Measurements from ENCODE around the gene SPG7.
A peak's percentile ranks its signal among the peaks of the same experiment; 100 is the strongest.

Gene SPG7

GRCh38 chr16:89485701-89486246 lies 22.4 kb upstream of the SPG7 start:
- no peak for DNase-seq (ENCODE audit: low read depth in 2 of 2)

GRCh38 chr16:89489040-89489897 lies 18.9 kb upstream of the SPG7 start:
- DNase-seq (ENCODE audit: low read depth in 2 of 2): peak; percentile 65 to 78

- DNase-seq (ENCODE audit: low read depth in 2 of 2): no peak
These were observed 18.2 kb upstream of the SPG7 start for GRCh38 chr16:89489898-89490438.

GRCh38 chr16:89490439-89491237 lies 17.6 kb upstream of the SPG7 start, which contains the start of gene ANKRD11:
ANKRD11 (minus strand) TSS chr16:89490561; CDS start chr16:89317019, 173,542 bp downstream.
- DNase-seq (ENCODE audit: low read depth in 2 of 2): peak; percentile 93 to 99

GRCh38 chr16:89491238-89491869 lies 16.8 kb upstream of the SPG7 start:
- no peak for DNase-seq (ENCODE audit: low read depth in 2 of 2)

GRCh38 chr16:89491974-89492687 lies 16.1 kb upstream of the SPG7 start:
- DNase-seq (ENCODE audit: low read depth in 2 of 2): no peak

GRCh38 chr16:89493776-89494175 lies 14.4 kb upstream of the SPG7 start:
- DNase-seq (ENCODE audit: low read depth in 2 of 2): no peak

- no peak for DNase-seq (ENCODE audit: low read depth in 2 of 2)
These were observed 13.1 kb upstream of the SPG7 start for GRCh38 chr16:89495121-89495520.

GRCh38 chr16:89498839-89499238 lies 9.4 kb upstream of the SPG7 start:
- no peak for DNase-seq (ENCODE audit: low read depth in 2 of 2)

- no peak for DNase-seq (ENCODE audit: low read depth in 2 of 2)
These were observed 8.4 kb upstream of the SPG7 start for GRCh38 chr16:89499767-89500166.

- no peak for DNase-seq (ENCODE audit: low read depth in 2 of 2)
These were observed 5.9 kb upstream of the SPG7 start for GRCh38 chr16:89502081-89502843.

GRCh38 chr16:89504091-89504490 lies 4.1 kb upstream of the SPG7 start:
- no peak for DNase-seq (ENCODE audit: low read depth in 2 of 2)

GRCh38 chr16:89505204-89506112 lies 2.7 kb upstream of the SPG7 start:
- peak; percentile 82 to 86 for DNase-seq (ENCODE audit: low read depth in 2 of 2)

- DNase-seq (ENCODE audit: low read depth in 2 of 2): no peak
These were observed 2.1 kb upstream of the SPG7 start for GRCh38 chr16:89506113-89506504.

- DNase-seq (ENCODE audit: low read depth in 2 of 2): no peak
These were observed 1.4 kb upstream of the SPG7 start for GRCh38 chr16:89506791-89507191.

- DNase-seq (ENCODE audit: low read depth in 2 of 2): no peak
These were observed 879 bp upstream of the SPG7 start for GRCh38 chr16:89507214-89507833.

GRCh38 chr16:89510526-89510925 lies 2.3 kb downstream of the SPG7 start:
- no peak for DNase-seq (ENCODE audit: low read depth in 2 of 2)

- DNase-seq (ENCODE audit: low read depth in 2 of 2): no peak
These were observed 3.2 kb downstream of the SPG7 start for GRCh38 chr16:89511374-89511773.

- DNase-seq (ENCODE audit: low read depth in 2 of 2): no peak
These were observed 4.2 kb downstream of the SPG7 start for GRCh38 chr16:89512453-89512852.
